Keratinocyte (primary cell): ENCODE data around the gene WNT9B.

Source experiments
- CTCF ChIP-seq, 3 experiments: IDR thresholded peaks in 1 of 3; conservative IDR thresholded peaks in 1 of 3; optimal IDR thresholded peaks in 1 of 3; 2 replicates in 2 of 3; 3 replicates in 1 of 3; pipeline versions ENCODE3 to v1.5.1; 2011; ENCODE audit warnings: low read length in 3 of 3, mild to moderate bottlenecking in 3 of 3, moderate library complexity in 2 of 3, control low read depth in 1 of 3, inconsistent platforms in 1 of 3; ENCODE audit not compliant: insufficient read depth in 2 of 3; ENCODE audit errors: extremely low read depth in 1 of 3
- EZH2 ChIP-seq: IDR thresholded peaks from one replicate; pipeline ENCODE4 v1.6.1; 2012; ENCODE audit warnings: inconsistent platforms, mild to moderate bottlenecking, low read length, moderate library complexity

GRCh38 chr17:46916623-46917022 lies 65.2 kb downstream of the WNT9B start:
- TF ChIP-seq CTCF (optimal IDR thresholded peaks at IDR 0.05 in 1 of 3, IDR thresholded peaks at IDR 0.05 in 1 of 3, conservative IDR thresholded peaks at IDR 0.05 in 1 of 3; ENCODE audit: extremely low read depth in 1 of 3, insufficient read depth in 2 of 3, low read length in 3 of 3) (no peak), EZH2 (no peak)
